ENCODE measurements around the gene KHDC1L. TPM values are rescaled to one million over a fixed set of nuclear protein-coding genes. Genes with fewer than 3 reads are reported as not detected.
"Not testable (repeated sequence)": the region's sequence is repeated elsewhere in the genome, so short reads cannot be mapped to it uniquely, and the experiment has no call there.

Gene KHDC1L
- total and polyA plus RNA-seq, 4 donors: not detected

GRCh38 chr6:73234733-73235132 is 9.4 kb upstream of the KHDC1L start:
- TF ChIP-seq YY1 (IDR thresholded peaks at IDR 0.05): no peak
- TF ChIP-seq ATF3 (IDR thresholded peaks at IDR 0.05): no peak
- TF ChIP-seq RAD21 (IDR thresholded peaks at IDR 0.05): no peak
- TF ChIP-seq FOXA1 (IDR thresholded peaks at IDR 0.05): no peak
- no peak for TF ChIP-seq SP1 (IDR thresholded peaks at IDR 0.05)
- no peak for TF ChIP-seq NR2F2 (IDR thresholded peaks at IDR 0.05)
- TF ChIP-seq CTCF (IDR thresholded peaks at IDR 0.05; ENCODE audit: low read depth, low read length, missing input control): no peak
- no peak for TF ChIP-seq HNF4A (conservative IDR thresholded peaks at IDR 0.05)
- no peak for TF ChIP-seq JUND (IDR thresholded peaks at IDR 0.05)
- TF ChIP-seq TAF1 (conservative IDR thresholded peaks at IDR 0.05): no peak
- TF ChIP-seq GABPA (IDR thresholded peaks at IDR 0.05 in 1 of 2, conservative IDR thresholded peaks at IDR 0.05 in 1 of 2): no peak
- TF ChIP-seq FOXA2 (IDR thresholded peaks at IDR 0.05): no peak
- TF ChIP-seq HNF4G (IDR thresholded peaks at IDR 0.05): no peak
- WGBS: 90% methylated on average over 1 of the region's 1 CpG

DNA sequence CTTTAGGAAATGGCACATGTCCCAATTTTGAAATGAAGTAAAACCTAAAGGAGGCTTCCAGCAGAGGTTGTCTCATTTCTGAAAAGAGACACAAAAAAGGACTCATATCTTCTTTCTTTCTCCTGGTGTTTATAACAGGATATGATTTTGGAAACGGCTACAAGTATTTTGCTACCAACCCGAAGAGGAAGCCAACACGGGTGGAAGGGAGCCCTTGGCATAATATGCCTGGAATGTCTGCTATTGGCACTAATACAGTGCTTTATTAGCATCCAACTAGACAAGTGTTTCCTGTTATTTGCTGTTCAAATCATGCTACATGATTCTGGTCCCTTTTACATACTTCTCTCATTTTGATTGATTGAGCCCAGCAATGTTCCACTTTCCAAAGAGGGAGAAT is 8.7 kb upstream of the KHDC1L start:
- not testable (repeated sequence) for H3K27me3 ChIP-seq (ENCODE audit: control insufficient read depth in 4 of 4, insufficient read depth in 4 of 4, low read length in 3 of 4); H3K27ac ChIP-seq (ENCODE audit: low read depth in 1 of 2, low read length in 2 of 2); DNase-seq (ENCODE audit: low spot score); H3K9me3 ChIP-seq (ENCODE audit: control insufficient read depth in 4 of 4, low read length in 3 of 4); H3K4me1 ChIP-seq (ENCODE audit: control insufficient read depth in 4 of 4, insufficient read depth in 4 of 4, low read length in 3 of 4); H3K9ac ChIP-seq (ENCODE audit: low read depth in 1 of 2, low read length in 2 of 2); H3K4me3 ChIP-seq (ENCODE audit: low read depth in 1 of 3, low read length in 3 of 3); H3K36me3 ChIP-seq (ENCODE audit: control insufficient read depth in 4 of 4, insufficient read depth in 3 of 4, low read depth in 1 of 4, low read length in 3 of 4)
- 59% methylated on average over 3 of the region's 3 CpGs for WGBS

More at GRCh38 chr6:73234733-73235132, 9.4 kb upstream of the KHDC1L start:
- H3K36me3 ChIP-seq (ENCODE audit: control insufficient read depth in 4 of 4, insufficient read depth in 3 of 4, low read depth in 1 of 4, low read length in 3 of 4): no peaks in the 10 kb centered on the region
- no peak overlapping the region for H3K9ac ChIP-seq (ENCODE audit: low read depth in 1 of 2, low read length in 2 of 2)
- H3K27me3 ChIP-seq (ENCODE audit: control insufficient read depth in 4 of 4, insufficient read depth in 4 of 4, low read length in 3 of 4): no peaks in the 10 kb centered on the region
- DNase-seq (ENCODE audit: low spot score): no peak
- no peak overlapping the region for H3K27ac ChIP-seq (ENCODE audit: low read depth in 1 of 2, low read length in 2 of 2)
- H3K4me3 ChIP-seq (ENCODE audit: low read depth in 1 of 3, low read length in 3 of 3): no peak overlapping the region
- H3K9me3 ChIP-seq (ENCODE audit: control insufficient read depth in 4 of 4, low read length in 3 of 4): no peaks in the 10 kb centered on the region
- no peaks in the 10 kb centered on the region for H3K4me1 ChIP-seq (ENCODE audit: control insufficient read depth in 4 of 4, insufficient read depth in 4 of 4, low read length in 3 of 4)

DNA sequence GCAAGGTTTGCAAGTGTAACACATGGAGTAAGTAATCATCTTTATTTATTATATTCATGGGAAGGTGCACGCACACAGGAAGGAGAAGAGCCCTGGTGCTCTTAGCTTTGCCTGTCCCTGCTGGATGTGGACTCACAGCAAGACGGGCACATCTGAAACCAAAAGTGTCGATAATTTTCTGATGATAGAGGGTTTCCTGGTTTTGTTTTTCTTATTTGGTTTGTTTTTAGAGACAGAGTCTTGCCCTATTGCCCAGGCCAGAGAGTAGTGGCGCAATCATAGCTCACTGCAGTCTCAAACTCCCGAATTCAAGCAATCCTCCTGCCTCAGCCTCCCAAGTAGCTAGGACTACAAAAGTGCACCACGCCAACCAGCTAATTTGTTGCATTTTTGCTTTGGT is 7.8 kb upstream of the KHDC1L start:
- H3K36me3 ChIP-seq (ENCODE audit: control insufficient read depth in 4 of 4, insufficient read depth in 3 of 4, low read depth in 1 of 4, low read length in 3 of 4): no peaks in the 10 kb centered on the region
- H3K9ac ChIP-seq (ENCODE audit: low read depth in 1 of 2, low read length in 2 of 2): no peak overlapping the region
- no peaks in the 10 kb centered on the region for H3K9me3 ChIP-seq (ENCODE audit: control insufficient read depth in 4 of 4, low read length in 3 of 4)
- no peak overlapping the region for H3K27ac ChIP-seq (ENCODE audit: low read depth in 1 of 2, low read length in 2 of 2)
- DNase-seq (ENCODE audit: low spot score): no peak
- WGBS: 84% methylated on average over 6 of the region's 6 CpGs
- TF ChIP-seq TAF1 (conservative IDR thresholded peaks at IDR 0.05) (no peak), EGR1 (IDR thresholded peaks at IDR 0.05; ENCODE audit: low read depth in 2 of 2) (no peak), SP1 (IDR thresholded peaks at IDR 0.05) (no peak), FOXA1 (IDR thresholded peaks at IDR 0.05) (no peak), RAD21 (IDR thresholded peaks at IDR 0.05) (no peak), ZBTB33 (IDR thresholded peaks at IDR 0.05) (no peak), HNF4G (IDR thresholded peaks at IDR 0.05) (no peak), HNF4A (conservative IDR thresholded peaks at IDR 0.05) (no peak), CTCF (IDR thresholded peaks at IDR 0.05; ENCODE audit: low read depth, low read length, missing input control) (no peak), JUND (IDR thresholded peaks at IDR 0.05) (no peak), GABPA (IDR thresholded peaks at IDR 0.05 in 1 of 2, conservative IDR thresholded peaks at IDR 0.05 in 1 of 2) (no peak)
- no peak overlapping the region for H3K4me3 ChIP-seq (ENCODE audit: low read depth in 1 of 3, low read length in 3 of 3)
- H3K27me3 ChIP-seq (ENCODE audit: control insufficient read depth in 4 of 4, insufficient read depth in 4 of 4, low read length in 3 of 4): no peaks in the 10 kb centered on the region
- no peaks in the 10 kb centered on the region for H3K4me1 ChIP-seq (ENCODE audit: control insufficient read depth in 4 of 4, insufficient read depth in 4 of 4, low read length in 3 of 4)

All from liver (tissue), 9 donors.